Subcutaneous adipose tissue (tissue), 4 donors: Measurements from ENCODE around the gene SCAF1. TPM values are rescaled to one million over a fixed set of nuclear protein-coding genes. Genes with fewer than 3 reads are reported as not detected.

ENCODE experiments used
- total RNA-seq, 4 donors: library from RNA; depleted of rRNA; stranded (reverse); fragments of >200 nt; gene quantifications; one replicate each; pipeline ENCODE4 v1.1.0, GENCODE V29; 2016
- TF ChIP-seq, protein P1 (sequence below): fragments of 450-650 bp; IDR thresholded peaks from one replicate; pipeline ENCODE4 v1.5.1; 2016; ENCODE audit warnings: low read depth, mild to moderate bottlenecking, control low read depth, antibody characterized with exemption, moderate library complexity

SCAF1 gene
- total RNA-seq, 4 donors from 2014 or later, result 8.8 to 33.3 (median 11.3) TPM

DNA sequence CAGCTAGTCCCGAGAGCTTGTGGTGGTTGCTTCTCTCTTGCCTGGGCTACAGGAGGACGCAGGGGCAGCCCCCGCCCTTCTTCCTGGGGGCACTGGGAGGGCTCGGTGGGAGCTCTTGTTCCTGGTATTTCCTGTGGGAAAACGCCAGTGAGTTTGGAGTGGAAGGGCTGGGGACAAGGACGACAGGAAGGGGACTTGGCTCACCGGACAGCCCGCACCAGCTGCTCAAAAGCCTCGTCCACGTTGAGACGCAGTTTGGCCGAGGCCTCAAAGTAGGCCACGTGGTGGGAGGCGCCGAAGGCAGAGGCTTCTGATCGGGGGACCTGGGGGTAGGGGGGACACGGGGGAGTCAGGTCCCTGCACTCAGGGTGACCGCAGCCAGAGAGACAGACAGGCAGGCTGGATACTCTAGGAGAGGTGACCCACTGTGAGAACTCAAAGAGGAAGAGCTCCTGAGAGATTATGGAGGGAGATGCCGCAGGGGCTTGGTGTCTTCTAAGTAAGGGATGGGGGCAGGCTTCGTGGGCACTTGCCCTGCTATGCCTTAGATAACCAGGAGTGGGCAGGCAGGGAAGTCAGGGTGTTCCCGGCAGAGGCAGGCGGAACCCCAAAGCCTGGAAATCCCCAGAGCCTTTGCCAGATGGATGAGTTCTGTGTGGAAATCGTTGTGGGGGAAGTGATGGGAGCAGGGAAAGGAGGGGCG, 6.3 kb upstream of the SCAF1 start:
- TF ChIP-seq, protein P1, sequence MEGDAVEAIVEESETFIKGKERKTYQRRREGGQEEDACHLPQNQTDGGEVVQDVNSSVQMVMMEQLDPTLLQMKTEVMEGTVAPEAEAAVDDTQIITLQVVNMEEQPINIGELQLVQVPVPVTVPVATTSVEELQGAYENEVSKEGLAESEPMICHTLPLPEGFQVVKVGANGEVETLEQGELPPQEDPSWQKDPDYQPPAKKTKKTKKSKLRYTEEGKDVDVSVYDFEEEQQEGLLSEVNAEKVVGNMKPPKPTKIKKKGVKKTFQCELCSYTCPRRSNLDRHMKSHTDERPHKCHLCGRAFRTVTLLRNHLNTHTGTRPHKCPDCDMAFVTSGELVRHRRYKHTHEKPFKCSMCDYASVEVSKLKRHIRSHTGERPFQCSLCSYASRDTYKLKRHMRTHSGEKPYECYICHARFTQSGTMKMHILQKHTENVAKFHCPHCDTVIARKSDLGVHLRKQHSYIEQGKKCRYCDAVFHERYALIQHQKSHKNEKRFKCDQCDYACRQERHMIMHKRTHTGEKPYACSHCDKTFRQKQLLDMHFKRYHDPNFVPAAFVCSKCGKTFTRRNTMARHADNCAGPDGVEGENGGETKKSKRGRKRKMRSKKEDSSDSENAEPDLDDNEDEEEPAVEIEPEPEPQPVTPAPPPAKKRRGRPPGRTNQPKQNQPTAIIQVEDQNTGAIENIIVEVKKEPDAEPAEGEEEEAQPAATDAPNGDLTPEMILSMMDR, result no peak

DNA sequence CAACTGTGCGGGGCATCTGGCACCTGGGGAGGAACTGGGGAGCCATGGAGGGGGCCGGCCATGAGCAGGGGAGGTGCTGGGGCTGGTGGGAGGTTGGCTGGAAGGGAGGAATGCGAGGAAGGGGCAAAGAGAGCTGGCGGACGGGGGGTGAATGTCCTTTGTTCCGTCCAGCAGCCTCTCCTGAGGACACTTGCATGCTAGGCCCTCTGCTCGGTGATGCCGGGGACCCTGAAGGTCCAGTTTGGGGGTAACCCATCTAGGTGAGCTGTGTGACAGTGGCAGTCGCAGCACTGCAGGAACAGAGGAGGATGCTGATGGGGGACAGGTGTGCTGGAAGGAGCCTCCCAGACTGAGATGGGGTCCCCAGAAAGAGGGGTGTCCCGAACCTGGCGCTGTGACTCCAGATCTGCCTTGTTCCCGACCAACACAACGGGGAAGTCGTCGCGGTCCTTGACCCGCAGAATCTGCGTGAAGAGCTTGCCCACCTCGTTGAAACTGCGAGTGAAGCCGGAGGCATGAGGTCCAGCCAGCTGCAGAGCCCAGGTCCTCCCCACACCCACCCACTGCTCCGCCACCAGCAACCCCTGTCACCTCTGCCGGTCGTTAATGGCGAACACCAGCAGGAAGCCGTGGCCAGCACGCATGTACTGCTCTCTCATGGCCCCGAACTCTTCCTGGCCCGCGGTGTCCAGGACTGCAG, 5.6 kb upstream of the SCAF1 start:
- TF ChIP-seq, protein P1, result no peak

DNA sequence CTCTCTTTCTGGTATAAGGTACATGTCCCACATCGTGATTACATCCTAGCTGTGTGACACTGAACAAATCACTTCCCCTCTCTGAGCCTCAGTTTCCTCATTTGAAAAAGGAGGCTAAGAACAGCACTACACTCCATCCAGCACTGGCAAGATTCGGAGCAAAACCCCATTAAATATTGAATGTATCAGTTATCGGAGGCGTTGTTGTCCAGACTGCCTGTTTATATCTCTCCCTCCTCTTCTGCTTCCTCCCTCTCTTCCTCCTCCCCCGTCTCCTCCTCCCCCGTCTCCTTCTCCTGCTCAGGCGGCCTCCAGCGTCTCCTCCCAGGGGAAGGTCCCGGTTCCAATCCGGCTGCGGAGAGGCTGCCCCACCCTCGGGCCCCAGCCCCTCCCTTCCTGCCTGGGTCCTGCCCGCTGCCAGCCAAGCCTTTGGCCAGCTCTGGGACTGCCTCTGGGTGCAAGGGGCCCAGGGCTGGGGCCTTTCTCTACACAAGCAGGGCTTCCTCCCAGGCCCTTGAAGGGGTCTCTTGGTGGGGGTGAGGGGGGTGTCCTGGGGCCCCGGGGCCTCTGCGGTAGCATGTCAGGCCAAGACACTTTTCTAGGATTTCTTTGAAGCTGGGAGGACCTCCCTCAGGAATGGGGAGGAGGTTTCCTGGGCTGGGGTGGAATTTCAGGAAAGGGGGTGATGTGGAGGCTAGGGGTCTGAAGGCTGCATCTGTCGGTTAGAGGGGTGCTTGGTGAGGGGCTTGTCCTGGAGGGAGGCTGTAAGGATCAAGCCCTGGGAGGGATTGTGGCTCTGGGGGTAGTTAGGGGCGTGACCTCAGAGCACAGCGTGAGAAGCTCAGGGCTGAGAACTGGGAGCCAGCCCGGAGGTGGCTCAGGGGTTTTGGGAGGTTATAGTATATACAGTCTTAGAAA, 3.9 kb upstream of the SCAF1 start:
- TF ChIP-seq, protein P1, result no peak

DNA sequence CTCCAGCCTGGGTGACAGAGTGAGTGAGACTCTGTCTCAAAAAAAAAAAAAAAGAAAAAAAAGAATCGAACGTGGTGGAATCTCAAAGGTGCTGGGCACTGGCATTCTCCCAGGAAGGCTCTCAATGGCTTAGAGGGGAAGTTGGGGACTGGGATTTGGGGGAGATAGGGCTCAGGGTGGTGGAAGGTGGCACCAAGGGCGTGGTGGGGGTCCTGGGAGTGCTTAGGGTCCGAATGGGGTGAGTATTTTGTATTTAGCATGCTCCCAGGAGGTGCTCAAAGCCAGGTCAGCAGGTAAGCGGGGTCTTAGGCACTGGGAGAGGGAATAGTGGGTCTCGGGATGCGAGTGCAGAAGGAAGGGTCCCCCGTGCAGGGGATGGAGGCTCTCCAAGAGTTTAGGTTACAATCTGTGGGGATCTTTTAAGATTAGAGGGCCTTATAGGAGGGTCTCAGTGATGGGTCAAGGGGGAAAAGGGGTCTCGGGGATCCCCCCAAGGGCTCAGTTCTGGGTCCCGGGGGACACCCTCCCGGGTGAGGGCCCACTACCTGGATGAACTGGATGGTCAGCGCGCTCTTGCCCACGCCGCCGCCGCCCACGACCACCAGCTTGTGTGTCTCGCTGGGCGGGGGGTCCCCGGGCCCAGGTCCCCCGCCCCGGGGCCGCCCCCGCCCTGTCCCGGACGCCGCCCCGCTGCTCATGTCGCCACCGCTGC, 2.5 kb upstream of the SCAF1 start:
- TF ChIP-seq, protein P1, result no peak

DNA sequence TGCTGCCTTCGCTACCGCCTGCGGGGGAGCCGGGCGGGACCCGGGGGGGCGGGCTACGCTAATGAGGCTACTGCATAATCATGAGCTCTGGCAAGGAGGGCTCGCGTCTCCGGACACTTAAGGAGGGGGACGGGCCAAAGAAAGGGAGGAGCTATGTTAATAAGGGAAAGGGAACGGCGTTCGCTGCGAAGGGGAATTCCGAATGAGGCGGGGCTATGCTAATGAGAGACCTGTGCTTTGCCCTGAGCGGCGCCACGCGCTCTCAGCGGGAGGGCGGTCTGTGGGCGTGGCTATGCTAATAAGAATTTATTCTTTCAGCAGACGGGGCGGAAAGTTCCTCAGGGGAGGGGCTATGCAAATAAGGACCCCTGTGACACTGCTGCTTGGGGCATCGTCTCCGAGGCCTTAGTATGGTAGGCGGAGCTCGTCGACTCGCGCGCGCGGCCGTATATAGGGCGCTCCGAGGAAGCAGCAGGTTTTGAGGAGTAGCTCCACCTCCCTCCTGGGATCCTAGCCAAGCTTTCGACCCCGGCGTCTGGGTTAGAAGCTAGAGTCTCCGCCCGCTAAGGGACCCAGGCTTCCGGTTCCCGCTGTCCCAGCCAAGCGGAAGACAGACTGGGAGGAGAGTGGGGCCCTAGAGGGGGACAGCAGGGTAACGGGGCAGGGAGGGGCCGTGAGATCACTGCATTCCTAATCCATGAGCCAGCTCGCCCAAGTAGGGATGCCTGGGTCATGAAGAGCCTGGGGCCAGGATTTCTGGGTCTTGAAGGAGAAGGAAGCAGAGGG, 1.7 kb upstream of the SCAF1 start, which contains the start of gene RRAS:
RRAS (minus strand) TSS at position 31 of the 786 bp plus-strand sequence. CDS start 45 bp downstream, outside the sequence.
- TF ChIP-seq, protein P1, result no peak

DNA sequence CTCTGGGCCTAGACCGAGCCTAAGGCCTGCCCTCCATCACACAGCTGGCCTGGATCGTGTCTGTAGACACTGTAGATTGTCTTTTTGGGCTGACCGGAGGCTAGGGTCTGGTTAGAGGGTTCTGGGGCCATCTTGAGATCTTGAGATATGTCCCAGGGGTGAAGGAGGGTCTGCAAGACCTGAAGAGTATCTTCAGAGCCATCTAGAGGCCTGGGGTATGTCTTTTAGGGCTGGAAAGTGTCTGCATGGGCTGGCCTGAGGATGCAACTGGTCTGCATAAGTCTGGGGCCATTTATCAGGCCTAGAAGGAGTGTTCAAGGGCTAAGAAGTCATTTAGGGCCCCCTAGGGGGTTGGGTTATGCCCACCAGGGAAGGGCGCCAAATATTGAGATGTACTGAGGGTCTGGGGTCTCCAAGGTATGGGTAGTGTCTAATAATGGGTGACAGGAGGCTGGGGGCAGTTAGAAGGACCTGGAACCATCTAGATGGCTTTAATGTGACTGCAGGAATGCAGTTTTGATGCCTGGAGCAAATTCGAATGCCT, 555 bp downstream of the SCAF1 start:
- TF ChIP-seq, protein P1, result no peak
